ENCODE measurements around the gene DOCK4.

DNA sequence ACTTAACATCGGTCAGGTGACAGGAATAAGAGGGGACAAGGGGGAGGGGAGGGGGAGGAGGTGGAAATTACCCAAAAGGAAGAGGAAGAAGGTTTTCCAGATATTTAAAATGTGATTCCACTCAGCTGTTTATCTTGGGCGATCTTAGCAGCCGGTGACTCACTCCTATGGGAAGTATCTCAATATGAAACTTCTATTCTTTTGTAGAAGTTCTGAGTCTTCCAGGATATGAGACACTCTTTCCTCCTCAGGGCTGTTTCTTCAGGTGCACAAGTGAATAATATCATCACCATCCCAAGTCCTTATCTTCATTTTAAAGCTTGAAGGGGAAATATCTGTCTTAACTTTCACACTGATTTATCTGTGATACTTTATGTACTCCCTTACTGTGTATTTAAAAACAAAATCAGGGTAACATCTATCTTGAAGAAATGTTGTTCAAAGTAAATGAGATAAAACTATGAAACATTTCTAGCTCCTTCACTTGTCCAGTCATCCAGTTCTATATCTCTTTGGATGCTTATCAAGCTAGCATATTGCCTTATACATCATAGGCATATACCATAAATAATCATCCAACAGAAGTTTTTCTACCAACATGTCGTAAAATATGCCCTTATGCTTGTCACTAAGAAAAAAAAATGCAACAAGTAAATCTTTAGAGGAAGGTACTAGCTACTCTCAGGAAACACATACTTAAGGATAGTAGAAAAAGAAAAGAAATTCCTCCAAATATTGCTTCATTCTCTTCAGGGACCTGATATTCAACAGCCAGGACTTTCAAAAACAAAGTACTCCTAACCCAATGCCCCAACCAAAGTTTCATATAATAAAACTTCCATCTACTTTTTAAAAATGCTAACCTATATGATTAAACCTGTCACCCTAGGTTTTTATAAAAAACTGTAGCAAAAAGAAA is 13.7 kb downstream of the DOCK4 start:
- TF ChIP-seq CTCF (IDR thresholded peaks at IDR 0.05) (no peak), POLR2AphosphoS5 (IDR thresholded peaks at IDR 0.05) (no peak), EP300 (IDR thresholded peaks at IDR 0.05) (no peak)
